Endothelial cell of umbilical vein (primary cell): Measurements from ENCODE around the gene FANCC.

Experiments
- POLR2A ChIP-seq: IDR thresholded peaks from 2 replicates; pipeline ENCODE4 v1.6.1; 2012; ENCODE audit warnings: low read depth, mild to moderate bottlenecking, control low read depth, low read length
- TF ChIP-seq, protein P1 (sequence below), 2 donors: IDR thresholded peaks; 1 replicate in 1 of 2; 2 replicates in 1 of 2; pipeline ENCODE4 v1.5.1; 2011; ENCODE audit warnings: low read length in 2 of 2, mild to moderate bottlenecking in 2 of 2, moderate library complexity in 2 of 2, control low read depth in 1 of 2, inconsistent platforms in 1 of 2, low read depth in 1 of 2; ENCODE audit not compliant: insufficient read depth in 1 of 2; ENCODE audit errors: extremely low read depth in 1 of 2

GRCh38 chr9:95286151-95286550, 31.4 kb downstream of the FANCC start:
- TF ChIP-seq, protein P1, sequence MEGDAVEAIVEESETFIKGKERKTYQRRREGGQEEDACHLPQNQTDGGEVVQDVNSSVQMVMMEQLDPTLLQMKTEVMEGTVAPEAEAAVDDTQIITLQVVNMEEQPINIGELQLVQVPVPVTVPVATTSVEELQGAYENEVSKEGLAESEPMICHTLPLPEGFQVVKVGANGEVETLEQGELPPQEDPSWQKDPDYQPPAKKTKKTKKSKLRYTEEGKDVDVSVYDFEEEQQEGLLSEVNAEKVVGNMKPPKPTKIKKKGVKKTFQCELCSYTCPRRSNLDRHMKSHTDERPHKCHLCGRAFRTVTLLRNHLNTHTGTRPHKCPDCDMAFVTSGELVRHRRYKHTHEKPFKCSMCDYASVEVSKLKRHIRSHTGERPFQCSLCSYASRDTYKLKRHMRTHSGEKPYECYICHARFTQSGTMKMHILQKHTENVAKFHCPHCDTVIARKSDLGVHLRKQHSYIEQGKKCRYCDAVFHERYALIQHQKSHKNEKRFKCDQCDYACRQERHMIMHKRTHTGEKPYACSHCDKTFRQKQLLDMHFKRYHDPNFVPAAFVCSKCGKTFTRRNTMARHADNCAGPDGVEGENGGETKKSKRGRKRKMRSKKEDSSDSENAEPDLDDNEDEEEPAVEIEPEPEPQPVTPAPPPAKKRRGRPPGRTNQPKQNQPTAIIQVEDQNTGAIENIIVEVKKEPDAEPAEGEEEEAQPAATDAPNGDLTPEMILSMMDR (IDR thresholded peaks at IDR 0.05; ENCODE audit: extremely low read depth in 1 of 2, insufficient read depth in 1 of 2, low read depth in 1 of 2, low read length in 2 of 2): no peak
- TF ChIP-seq POLR2A: no peak
